GM19455 (cell line): ENCODE measurements around the gene FAXC.

Experiments used
- ATAC-seq: cut with Tn5 transposase; IDR thresholded peaks from one replicate; pipeline ENCODE4 v1.9.1; 2021; ENCODE audit not compliant: unreplicated experiment

The FAXC gene

DNA sequence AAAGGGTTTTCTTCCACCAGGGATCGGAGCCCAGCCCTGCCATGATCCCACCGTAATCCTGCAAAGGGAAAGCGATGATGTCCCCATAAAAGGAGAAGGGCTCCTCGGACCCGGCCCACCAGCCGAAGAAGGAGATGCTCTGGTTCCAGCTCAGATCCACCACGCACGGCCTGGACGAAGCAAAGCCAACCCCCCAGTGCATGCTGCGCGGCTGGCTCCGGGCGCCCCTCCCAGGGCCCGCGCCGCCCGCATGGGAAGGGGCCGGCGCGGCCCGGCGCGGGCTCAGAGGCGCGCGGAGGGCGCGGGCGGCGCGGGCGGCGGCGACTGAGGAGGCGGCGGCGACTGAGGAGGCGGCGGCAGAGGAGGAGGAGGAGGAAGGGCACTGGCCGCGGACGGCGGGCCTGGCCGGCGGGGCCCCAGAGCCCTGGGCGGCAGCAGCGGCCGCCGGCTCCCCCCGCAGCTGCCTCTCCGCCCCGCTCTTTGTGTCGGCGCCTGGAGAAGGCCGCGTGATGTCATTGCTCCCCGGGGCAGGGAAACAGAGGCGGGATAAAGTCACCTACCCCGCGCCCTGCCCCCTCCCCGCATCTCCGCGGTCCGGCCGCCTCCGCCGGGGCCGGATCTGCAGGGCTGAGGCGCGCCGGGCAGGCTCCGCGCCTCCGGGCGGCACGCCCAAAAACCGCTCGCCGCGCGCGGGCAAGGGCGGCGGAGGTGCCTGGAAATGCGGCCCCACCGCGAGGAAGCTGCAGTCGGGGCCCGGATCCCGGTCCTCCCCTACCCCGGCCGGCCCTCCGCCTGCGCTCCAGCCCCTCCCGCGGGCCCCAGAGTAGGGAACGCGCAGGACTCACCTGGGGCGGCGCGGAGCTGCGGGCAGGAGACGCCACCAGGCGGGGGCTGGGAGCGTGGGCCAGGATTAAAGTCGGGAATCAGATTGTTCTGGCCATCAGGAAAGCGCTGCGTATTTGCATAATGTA lies at the start of gene FAXC:
TSS of gene FAXC (minus strand) at position 504 of the 971 bp plus-strand sequence. CDS start at position 202, 302 bp downstream.
- peak; percentile 59 for ATAC-seq

DNA sequence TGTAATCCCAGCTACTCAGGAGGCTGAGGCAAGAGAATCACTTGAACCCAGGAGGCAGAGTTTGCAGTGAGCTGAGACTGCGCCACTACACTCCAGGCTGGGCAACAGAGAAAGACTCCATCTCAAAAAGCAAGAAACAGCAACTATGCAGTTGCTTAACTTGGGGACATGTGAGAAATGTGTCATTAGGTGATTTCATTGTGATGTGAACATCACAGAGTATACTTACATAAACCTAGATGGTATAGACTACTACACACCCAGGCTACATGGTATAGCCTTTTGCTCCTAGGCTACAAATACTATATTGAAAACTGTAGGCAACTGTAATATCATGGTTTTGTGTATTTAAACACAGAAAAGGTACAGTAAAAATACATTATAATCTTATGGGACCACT lies 47.8 kb upstream of the FAXC start:
- ATAC-seq: no peak

DNA sequence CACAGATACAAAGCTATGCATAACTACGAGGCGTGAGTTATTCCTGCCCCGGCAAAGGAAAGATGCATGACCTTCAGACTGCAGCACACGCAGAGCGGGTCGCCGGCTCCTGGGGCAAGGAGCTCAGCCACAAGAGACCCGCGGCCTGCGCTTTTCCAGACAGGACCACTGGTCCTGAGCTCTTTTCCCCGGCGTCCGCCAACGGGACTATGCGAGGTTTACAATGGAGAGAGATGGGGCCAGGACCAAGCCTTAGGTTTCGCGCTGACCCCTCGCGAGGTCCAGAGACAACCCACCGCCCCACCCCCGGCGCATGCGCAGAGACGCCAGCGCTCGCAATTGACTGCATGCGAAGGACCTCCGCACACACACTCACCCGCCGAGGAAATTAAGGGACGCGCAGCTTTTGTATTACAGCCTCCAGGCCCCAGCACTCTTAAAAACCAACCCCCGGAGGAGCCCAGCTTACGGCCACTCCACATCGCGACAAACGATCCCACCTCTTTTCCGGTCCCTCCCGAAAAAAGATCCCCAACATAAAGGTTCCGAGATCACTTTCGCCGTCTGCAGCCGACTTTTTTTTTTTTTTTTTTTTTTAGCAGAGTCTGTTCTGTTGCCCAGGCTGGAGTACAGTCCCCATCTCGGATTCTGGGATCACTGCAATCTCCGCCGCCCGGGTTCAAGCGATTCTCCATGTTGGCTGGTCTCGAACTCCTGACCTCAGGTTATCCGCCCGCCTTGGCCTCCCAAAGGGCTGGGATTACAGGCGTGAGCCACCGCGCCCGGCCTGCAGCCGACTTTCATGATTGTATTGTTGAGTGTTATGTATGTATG lies 44.4 kb upstream of the FAXC start, which contains the start of gene COQ3:
TSS of gene COQ3 (minus strand) at position 498 of the 834 bp plus-strand sequence. CDS start at position 482, 16 bp downstream.
- peak; percentile 83 for ATAC-seq

DNA sequence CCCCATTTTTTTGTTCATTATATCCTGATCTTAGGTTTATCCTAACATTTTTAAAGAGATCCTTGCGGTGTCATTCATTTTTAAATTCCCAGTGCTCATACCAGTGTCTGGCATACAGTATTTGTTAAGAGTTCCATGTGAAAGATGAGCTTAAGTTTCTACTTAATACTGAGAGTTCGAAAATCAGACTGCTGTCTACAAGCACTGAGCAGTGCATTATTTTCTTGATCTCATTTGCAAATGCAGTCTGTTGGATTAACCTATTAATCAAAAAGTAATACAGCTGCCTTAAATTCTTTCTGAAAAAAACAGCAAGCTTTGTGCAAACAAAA lies 43.9 kb upstream of the FAXC start:
- ATAC-seq: peak; percentile 39

DNA sequence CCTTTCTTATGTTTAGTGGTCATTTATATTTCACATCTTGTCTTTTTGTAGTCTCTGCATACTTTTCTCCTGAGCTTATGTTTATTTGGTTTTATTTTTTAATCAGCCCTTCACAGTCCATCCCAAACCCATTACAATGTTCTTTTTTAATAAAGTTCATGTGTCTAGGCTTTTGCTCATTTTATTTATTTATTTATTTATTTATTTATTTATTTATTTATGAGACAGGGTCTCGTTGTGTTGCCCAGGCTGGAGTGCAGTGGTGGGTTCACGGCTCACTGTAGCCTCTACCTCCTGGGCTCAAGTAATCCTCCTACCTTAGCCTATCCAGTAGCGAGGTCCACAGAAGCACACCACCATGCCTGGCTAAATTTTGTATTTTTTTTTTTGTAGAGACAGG lies 41.4 kb upstream of the FAXC start:
- no peak for ATAC-seq

DNA sequence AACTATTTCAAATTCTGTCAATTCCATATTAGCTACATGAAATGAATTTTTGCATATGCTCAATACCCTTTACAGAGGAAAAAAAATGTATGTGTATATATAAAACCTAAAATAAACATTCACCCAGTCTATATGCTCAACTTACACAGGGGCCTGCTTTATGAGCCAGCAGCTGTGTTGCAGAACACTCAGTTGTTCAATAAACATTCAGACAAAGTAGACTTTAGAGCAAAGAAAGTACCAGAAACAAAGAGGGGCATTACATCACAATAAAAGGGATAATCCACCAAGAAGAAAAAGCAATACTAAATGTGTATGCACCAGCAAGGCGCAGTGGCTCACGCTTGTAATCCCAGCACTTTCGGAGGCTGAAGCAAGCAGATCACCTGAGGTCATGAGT lies 35.0 kb upstream of the FAXC start:
- no peak for ATAC-seq

DNA sequence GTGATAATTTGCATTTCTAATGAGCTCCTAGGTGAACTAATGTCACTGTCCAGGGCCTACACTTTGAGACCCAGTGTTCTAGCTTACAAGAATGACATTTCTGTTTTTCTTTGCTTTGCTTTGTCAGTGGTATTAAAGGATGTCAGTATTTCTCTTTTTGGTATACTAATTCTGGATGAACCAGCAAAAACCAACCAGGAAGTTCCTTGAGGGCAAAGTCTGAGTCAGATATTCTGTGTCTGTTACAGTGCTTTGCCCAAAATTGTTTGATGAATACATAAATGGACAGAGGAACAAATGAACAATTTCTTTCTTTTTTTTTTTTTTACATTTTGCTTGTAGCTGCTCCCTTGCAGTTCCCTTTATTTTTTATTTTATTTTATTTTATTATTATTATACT lies 29.2 kb upstream of the FAXC start:
- no peak for ATAC-seq

DNA sequence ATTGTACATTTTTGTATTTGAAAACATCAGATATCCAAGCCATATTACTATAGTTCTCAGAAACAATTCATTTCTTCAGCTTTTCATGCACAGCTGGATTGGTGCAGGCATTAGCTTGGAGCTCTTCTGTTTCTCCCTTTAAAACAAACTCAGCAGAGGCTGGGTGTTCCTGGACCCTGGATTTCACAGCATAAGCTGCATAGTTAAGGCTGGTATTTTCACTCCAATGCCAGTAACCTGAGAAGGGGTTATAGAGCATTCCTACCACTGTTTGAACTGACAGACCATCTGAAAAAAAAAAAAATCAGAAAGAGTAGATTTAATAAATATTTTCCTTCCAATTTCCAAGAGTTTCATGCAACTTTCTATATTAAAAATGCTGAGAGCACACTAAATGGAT lies 20.1 kb upstream of the FAXC start:
- no peak for ATAC-seq

DNA sequence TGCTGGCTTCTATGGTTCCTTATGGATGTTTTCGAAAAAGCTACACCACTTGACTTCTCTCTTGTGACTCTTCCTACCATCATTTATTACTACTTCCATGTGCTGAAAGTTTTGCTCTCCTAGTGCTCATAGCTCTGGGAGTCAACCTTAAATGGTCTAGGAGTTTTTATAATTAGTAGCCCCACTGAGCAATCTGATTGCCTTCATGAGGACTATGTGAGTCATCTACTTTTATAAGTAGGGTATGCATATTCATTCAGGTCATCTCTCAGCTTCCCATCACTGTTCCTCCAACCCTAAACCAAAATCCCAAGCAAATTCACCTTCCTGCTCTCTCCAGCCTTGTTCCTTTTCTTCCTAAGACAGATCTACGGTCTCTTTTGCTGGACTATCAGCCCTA lies 17.4 kb upstream of the FAXC start:
- ATAC-seq: no peak

DNA sequence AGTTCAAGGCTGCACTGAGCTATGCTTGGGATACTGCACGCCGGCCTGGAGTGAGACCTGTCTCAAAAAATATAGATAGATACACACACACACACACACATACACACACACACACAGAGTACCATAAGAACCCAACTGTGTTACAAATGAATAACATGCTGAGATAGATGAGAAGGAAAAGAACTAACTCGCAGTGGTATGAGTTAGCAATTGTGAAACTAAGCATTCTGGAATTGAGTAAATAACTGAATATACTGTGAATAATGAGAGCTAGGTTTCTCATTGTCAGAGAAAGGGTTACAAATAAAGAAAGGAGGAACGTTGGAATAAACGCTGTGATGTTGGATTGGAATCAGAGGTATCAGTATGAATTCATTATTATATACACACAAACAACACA lies 14.6 kb upstream of the FAXC start:
- ATAC-seq: peak; percentile 94

DNA sequence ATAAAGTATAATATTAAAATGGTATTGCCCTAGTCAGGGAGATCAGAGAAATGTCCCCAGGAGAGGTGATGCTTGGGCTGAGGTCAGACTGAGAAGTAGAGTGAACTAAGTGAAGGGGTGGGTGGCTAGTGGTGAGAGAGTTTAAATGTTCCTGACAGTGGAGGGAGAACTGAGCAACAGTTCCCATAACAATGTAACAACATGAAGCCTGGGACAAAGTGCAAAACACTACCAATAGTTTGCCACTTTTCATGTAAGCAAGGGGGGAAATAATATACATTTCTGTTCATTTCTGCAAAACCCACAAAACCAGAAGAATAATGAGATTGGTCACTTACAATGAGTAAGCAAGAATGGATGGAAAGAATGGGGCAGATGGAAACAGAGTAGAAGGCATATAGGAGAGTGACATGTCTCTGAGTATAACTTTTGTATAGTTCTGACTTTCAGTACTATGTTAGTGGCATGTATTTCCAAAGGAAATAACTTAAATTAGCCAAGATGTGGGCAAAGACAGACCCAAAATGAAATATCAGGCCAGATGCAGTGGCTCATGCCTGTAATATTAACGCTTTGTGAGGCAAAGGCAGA lies 13.3 kb upstream of the FAXC start:
- ATAC-seq: no peak

DNA sequence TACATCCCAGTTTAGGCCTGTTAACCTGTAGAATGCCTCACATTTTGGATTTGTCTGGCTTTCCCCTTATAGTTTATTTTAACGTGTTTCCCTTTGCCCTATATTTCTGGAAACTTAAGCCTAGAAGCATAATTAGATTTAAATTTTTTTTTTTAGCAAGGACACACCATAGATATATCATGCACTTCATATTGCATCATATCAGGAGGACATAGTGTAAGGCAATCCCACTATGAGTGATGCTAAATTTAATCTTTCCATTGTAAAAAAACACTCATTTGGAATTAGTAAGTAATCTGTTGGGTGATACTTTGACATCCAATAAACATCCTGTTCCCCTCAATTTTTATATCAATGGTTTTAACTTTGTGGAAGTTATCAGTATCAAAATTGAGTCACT lies 10.3 kb upstream of the FAXC start:
- no peak for ATAC-seq

DNA sequence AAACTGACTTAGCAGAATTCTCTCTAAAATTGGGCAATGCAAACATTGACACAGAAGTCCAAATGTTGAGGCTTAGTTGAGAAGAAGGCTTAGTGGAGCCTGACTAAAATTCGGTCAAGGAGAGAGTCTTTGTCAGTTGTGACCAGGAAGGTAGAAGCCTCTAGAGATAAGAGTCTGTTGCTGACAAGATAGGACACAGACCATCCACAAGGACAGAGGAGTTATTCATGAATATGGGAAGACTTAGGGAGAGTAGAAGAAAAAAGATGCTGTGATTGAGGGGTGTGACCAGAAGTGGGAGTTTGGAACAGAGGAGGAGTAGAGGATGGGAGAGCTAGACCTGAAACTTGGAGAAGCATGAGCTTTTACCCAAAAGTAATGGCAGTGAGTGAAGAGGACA lies 7.2 kb upstream of the FAXC start:
- no peak for ATAC-seq

DNA sequence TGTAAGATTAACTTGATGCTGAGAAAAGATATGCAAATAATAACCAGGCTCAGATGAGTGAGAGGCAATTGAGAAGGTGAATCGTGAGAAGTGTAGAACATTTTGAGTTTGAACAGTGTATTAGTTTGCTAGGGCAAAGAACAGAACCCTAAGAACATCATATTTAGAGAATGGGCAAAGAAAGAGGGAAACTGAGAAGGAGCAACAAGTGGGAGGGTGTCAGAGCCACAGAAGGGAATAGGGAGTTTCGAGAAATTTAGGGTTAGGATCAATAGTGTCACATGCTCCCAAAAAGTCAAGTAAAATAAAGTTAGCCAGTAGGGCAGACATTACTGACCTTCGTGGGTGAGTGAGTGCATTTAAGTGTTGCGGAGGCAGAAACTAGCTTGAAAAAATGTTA lies 5.5 kb upstream of the FAXC start:
- ATAC-seq: no peak

DNA sequence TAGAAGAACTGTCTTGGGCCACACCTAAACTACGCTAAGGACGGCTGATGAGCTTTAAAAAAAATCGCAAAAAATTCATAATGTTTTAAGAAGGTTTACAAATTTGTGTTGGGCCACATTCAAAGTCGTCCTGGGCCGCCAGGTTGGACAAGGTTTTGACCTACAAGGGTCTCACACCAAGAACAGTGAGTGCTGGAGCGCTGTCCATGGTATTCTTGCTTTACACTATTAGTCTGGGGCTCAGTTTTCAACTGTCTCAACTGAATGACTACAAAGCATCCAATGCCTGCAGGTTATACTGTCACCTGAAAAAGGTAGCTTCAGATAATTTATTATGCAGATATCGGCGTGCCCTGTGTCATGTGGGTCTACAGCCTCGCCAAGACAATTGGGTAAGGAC lies 3.7 kb upstream of the FAXC start:
- no peak for ATAC-seq

DNA sequence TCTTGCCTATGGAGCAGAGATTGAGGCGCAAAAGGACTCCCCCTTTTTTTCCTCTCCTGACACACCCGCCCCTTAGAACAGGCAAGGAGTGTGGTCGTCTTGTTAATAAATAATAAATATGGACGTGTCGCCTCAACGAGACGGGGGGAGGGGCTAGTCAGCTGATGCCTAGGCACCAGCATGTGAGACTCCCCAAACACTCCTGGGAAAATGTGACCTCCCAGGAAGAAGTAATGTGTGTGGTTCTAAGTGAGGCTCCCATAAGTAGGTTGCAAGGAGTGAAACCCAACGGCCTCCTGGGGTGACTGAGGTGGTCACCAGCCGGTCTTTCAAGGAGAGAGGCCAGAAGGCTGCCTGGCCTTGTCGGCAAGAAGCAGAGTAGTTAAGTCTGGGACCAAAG lies 1.1 kb upstream of the FAXC start:
- ATAC-seq: no peak

DNA sequence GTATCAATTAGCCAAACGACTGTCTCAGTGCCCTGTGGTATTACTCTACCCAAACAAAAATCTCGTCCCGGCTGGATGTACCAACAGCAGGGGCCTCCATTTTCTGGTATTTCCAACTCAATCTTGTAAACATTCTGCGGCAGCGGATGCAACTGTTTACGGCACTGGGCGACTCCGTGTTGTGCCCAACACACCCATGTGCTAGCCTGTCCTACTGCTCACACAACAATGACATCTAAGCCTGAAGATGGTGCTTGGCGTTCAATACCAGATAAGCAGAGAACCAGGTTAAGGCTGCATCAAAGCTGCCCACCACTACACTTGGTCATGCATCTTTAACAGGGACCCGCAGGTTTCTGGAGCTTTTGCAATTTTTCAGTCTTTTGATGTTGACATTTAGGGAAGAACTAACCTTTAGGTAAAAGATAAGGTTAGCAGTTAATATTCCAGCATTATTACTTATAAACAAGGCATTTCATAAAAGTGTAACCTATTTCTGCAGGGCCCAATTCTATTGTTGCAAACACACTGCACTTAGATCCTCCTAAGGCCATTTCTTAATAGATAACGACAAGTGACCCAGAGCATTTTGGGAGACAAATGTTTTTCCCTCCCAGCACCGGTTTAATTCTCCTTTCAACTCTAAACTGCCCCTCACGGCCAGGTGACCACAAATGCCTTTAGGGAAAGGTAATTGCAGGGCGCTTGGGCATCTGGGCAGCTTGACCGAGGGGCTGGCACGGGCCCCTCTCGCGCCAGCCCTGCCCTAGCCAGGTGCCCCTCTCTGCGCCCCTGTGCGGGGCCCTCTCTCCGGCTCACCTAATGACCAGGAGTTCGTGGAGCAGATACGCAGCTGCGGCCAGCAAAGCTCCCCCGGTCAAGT lies 945 bp downstream of the FAXC start:
- ATAC-seq: no peak

DNA sequence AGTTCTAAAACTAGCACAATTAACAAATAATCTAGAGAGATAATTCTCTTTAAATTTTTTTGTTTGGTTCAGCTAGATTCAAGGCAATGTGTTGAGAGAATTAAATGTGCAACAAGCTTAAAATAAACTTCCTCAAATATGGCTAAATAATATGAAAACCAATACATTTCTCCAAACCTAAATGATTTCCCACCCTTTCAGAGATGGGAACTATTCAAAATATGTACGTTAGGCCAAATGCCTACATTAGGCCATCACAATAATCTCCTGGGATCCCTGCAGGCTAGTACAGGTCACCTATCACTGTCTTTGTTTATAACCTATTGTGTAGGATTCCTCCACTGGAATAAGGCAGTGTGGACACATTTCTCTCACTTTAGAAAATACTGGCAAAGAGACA lies 1.7 kb downstream of the FAXC start:
- ATAC-seq: no peak

DNA sequence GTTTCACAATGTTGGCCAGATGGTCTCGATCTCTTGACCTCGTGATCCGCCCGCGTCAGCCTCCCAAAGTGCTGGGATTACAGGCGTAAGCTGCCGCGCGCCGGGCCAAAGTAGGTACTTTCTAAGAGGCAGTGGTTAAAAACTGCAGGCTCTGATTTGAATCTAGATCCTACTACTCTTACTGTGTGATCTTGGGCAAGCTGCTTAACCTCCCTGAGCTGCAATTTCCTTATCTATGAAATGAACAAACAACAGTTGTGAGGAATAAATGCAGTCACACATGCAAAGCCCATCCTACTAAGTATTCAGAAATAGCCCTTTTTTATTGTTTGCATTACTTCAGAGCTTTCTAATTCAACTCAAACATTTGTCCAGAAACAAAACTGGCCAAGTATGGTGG lies 2.9 kb downstream of the FAXC start:
- ATAC-seq: no peak

DNA sequence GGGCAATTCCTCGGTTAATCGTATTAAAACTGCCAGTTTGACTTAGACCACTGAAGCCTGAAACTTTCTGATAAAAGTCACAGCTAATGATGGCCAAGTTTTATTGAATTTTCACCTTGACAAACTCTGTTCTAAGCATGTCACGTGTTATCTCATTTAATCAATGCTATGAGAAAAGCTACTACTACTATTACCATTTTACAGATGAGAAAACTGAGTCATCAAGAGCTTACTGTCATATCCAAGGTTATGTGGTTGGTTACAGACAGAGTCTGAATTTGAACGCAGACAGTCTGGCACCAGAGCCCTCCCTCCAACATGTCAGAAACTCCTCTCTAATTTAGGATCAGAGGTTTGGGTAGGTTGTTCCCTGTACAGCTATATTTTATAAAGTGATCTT lies 4.3 kb downstream of the FAXC start:
- no peak for ATAC-seq

DNA sequence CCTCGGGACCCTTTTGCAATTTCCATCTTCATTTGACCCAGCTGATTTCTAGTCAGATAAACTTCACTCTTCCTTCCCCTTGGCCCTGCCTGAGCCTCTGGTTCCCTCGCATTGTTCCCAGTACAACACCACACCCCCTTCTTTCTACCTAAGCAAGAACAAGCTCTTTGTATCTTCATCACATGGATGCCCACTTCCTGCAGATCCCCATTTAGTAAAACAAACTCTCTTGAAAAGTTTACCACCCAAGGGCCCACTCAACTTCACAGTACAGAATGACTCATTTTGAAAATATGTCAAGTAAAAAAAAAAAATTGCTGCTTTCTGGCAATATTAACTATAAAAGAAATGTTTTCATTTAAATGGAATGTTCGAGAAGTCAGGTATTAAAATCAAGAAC lies 5.2 kb downstream of the FAXC start:
- ATAC-seq: no peak
